Liver (tissue), 3 donors: ENCODE results near the gene HSPB9.
"Not testable (repeated sequence)": the region's sequence is repeated elsewhere in the genome, so short reads cannot be mapped to it uniquely, and the experiment has no call there.

Experiments used
- EGR1 ChIP-seq, 2 donors: IDR thresholded peaks; 2 replicates each; pipeline ENCODE4 v1.6.1; 2016 to 2018; ENCODE audit warnings: antibody characterized with exemption in 2 of 2, low read depth in 2 of 2
- GABPA ChIP-seq, 2 donors: IDR thresholded peaks in 1 of 2; conservative IDR thresholded peaks in 1 of 2; 2 replicates each; pipeline ENCODE4 v1.6.1; 2016; ENCODE audit warnings: antibody characterized with exemption in 2 of 2, mild to moderate bottlenecking in 1 of 2, moderate library complexity in 1 of 2
- JUND ChIP-seq, 2 donors: IDR thresholded peaks; 2 replicates each; pipeline ENCODE4 v1.6.1; 2016; ENCODE audit warnings: antibody characterized with exemption in 2 of 2
- RAD21 ChIP-seq, 2 donors: IDR thresholded peaks; 2 replicates each; pipeline ENCODE4 v1.6.1; 2016; ENCODE audit warnings: antibody characterized with exemption in 2 of 2, mild to moderate bottlenecking in 2 of 2
- RXRA ChIP-seq, 2 donors: IDR thresholded peaks; 2 replicates each; pipeline ENCODE4 v1.6.1; 2017 to 2018; ENCODE audit warnings: antibody characterized with exemption in 2 of 2, mild to moderate bottlenecking in 1 of 2
- SP1 ChIP-seq: IDR thresholded peaks from 2 replicates; pipeline ENCODE4 v1.6.1; 2018; ENCODE audit warnings: antibody characterized with exemption, mild to moderate bottlenecking
- TAF1 ChIP-seq: conservative IDR thresholded peaks from 2 replicates; pipeline ENCODE4 v1.6.1; 2016; ENCODE audit warnings: antibody characterized with exemption, mild to moderate bottlenecking
- TF ChIP-seq, protein P1 (sequence below): IDR thresholded peaks from 2 replicates; pipeline ENCODE4 v1.6.1; 2016; ENCODE audit warnings: antibody characterized with exemption
- TF ChIP-seq, protein P2 (sequence below): fragments of 150-350 bp; IDR thresholded peaks from 2 replicates; pipeline ENCODE4 v1.5.1; 2017; ENCODE audit warnings: improper control_type of control experiment, low read depth, low read length; ENCODE audit not compliant: missing input control
- TF ChIP-seq, protein P3 (sequence below): IDR thresholded peaks from 2 replicates; pipeline ENCODE4 v1.6.1; 2016; ENCODE audit warnings: antibody characterized with exemption, mild to moderate bottlenecking
- donor health status: healthy.
- donor health status: healthy.

DNA sequence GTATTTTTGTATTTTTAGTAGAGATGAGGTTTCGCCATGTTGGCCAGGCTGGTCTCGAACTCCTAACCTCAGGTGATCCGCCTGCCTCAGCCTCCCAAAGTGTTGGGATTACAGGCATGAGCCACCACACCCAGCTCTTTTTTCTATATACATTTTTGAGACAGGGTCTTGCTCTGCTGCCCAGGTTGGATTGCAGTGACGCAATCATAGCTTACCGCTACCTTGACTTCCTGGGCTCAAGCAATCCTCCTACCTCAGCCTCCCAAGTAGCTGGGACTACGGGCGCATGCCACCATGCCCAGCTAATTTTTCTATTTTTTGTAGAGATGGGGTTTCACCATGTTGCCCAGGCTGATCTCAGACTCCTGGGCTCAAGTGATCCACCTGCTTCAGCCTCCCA is 18.1 kb downstream of the HSPB9 start:
- TF ChIP-seq, protein P1, sequence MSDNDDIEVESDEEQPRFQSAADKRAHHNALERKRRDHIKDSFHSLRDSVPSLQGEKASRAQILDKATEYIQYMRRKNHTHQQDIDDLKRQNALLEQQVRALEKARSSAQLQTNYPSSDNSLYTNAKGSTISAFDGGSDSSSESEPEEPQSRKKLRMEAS: not testable (repeated sequence)
- TF ChIP-seq, protein P2, sequence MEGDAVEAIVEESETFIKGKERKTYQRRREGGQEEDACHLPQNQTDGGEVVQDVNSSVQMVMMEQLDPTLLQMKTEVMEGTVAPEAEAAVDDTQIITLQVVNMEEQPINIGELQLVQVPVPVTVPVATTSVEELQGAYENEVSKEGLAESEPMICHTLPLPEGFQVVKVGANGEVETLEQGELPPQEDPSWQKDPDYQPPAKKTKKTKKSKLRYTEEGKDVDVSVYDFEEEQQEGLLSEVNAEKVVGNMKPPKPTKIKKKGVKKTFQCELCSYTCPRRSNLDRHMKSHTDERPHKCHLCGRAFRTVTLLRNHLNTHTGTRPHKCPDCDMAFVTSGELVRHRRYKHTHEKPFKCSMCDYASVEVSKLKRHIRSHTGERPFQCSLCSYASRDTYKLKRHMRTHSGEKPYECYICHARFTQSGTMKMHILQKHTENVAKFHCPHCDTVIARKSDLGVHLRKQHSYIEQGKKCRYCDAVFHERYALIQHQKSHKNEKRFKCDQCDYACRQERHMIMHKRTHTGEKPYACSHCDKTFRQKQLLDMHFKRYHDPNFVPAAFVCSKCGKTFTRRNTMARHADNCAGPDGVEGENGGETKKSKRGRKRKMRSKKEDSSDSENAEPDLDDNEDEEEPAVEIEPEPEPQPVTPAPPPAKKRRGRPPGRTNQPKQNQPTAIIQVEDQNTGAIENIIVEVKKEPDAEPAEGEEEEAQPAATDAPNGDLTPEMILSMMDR: not testable (repeated sequence)
- not testable (repeated sequence) for TF ChIP-seq RXRA (IDR thresholded peaks at IDR 0.05); SP1; TAF1; GABPA (IDR thresholded peaks at IDR 0.05 in 1 of 2, conservative IDR thresholded peaks at IDR 0.05 in 1 of 2); EGR1 (IDR thresholded peaks at IDR 0.05; ENCODE audit: low read depth in 2 of 2); RAD21 (IDR thresholded peaks at IDR 0.05); JUND (IDR thresholded peaks at IDR 0.05)
- TF ChIP-seq, protein P3, sequence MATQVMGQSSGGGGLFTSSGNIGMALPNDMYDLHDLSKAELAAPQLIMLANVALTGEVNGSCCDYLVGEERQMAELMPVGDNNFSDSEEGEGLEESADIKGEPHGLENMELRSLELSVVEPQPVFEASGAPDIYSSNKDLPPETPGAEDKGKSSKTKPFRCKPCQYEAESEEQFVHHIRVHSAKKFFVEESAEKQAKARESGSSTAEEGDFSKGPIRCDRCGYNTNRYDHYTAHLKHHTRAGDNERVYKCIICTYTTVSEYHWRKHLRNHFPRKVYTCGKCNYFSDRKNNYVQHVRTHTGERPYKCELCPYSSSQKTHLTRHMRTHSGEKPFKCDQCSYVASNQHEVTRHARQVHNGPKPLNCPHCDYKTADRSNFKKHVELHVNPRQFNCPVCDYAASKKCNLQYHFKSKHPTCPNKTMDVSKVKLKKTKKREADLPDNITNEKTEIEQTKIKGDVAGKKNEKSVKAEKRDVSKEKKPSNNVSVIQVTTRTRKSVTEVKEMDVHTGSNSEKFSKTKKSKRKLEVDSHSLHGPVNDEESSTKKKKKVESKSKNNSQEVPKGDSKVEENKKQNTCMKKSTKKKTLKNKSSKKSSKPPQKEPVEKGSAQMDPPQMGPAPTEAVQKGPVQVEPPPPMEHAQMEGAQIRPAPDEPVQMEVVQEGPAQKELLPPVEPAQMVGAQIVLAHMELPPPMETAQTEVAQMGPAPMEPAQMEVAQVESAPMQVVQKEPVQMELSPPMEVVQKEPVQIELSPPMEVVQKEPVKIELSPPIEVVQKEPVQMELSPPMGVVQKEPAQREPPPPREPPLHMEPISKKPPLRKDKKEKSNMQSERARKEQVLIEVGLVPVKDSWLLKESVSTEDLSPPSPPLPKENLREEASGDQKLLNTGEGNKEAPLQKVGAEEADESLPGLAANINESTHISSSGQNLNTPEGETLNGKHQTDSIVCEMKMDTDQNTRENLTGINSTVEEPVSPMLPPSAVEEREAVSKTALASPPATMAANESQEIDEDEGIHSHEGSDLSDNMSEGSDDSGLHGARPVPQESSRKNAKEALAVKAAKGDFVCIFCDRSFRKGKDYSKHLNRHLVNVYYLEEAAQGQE: not testable (repeated sequence)
